PFSK-1 (cell line): Measurements from ENCODE around the gene GAPDH.

Experiments
- FOXP2 ChIP-seq: optimal IDR thresholded peaks from 2 replicates; pipeline ENCODE3; 2011; ENCODE audit warnings: borderline replicate concordance, control low read depth, inconsistent platforms; ENCODE audit not compliant: insufficient read depth; ENCODE audit errors: extremely low read length, extremely low read depth
- POLR2AphosphoS5 ChIP-seq: IDR thresholded peaks from 2 replicates; pipeline ENCODE4 v1.6.1; 2012; ENCODE audit warnings: low read depth, mild to moderate bottlenecking, control low read depth, low read length, moderate library complexity
- REST ChIP-seq, 2 experiments: IDR thresholded peaks; 2 replicates each; pipeline versions ENCODE4 v1.6.1 to v1.8.0; 2011 to 2012; ENCODE audit warnings: low read depth in 2 of 2, low read length in 2 of 2, control low read depth in 1 of 2, inconsistent platforms in 1 of 2, mild to moderate bottlenecking in 1 of 2, moderate library complexity in 1 of 2; ENCODE audit not compliant: insufficient read depth in 1 of 2
- SIN3A ChIP-seq: IDR thresholded peaks from 2 replicates; pipeline ENCODE4 v1.6.1; 2012; ENCODE audit warnings: mild to moderate bottlenecking, low read length, moderate library complexity, borderline replicate concordance; ENCODE audit not compliant: insufficient read depth
- TAF1 ChIP-seq: IDR thresholded peaks from 2 replicates; pipeline ENCODE4 v1.6.1; 2012; ENCODE audit warnings: low read length, control low read depth, borderline replicate concordance; ENCODE audit not compliant: insufficient read depth

GAPDH gene

GRCh38 chr12:6553051-6553868 is 18.9 kb downstream of the GAPDH start:
- TF ChIP-seq SIN3A (peak; percentile 49; the same call in 1 of the 2 replicates), FOXP2 (no peak)

GRCh38 chr12:6554168-6555017 is 20.1 kb downstream of the GAPDH start:
- TF ChIP-seq SIN3A (0 out of 2 replicates have a peak, but pooled peaks have one; percentile 18), POLR2AphosphoS5 (peak; percentile 39; the same call in 1 of the 2 replicates), TAF1 (no peak)

- no peak for TF ChIP-seq REST (IDR thresholded peaks at IDR 0.05; ENCODE audit: insufficient read depth in 1 of 2, low read depth in 2 of 2, low read length in 2 of 2)
- TF ChIP-seq POLR2AphosphoS5, result no peak
- TF ChIP-seq SIN3A, result no peak
- no peak for TF ChIP-seq TAF1
Measured at GRCh38 chr12:6555018-6555691, 20.8 kb downstream of the GAPDH start.

- TF ChIP-seq REST (IDR thresholded peaks at IDR 0.05; ENCODE audit: insufficient read depth in 1 of 2, low read depth in 2 of 2, low read length in 2 of 2) (no peak), POLR2AphosphoS5 (no peak), FOXP2 (no peak), TAF1 (no peak), SIN3A (no peak)
Measured at GRCh38 chr12:6556857-6557256, 22.5 kb downstream of the GAPDH start.

GRCh38 chr12:6559500-6559899 is 25.2 kb downstream of the GAPDH start:
- no peak for TF ChIP-seq REST (IDR thresholded peaks at IDR 0.05; ENCODE audit: insufficient read depth in 1 of 2, low read depth in 2 of 2, low read length in 2 of 2)
- no peak for TF ChIP-seq SIN3A
- TF ChIP-seq FOXP2, result no peak
- TF ChIP-seq POLR2AphosphoS5, result no peak
- TF ChIP-seq TAF1, result no peak
